ENCODE data around the gene MDP1.
A peak's percentile ranks its signal among the peaks of the same experiment; 100 is the strongest.

MDP1 gene

GRCh38 chr14:24179294-24179960 lies 36.4 kb downstream of the MDP1 start:
- DNase-seq = no peak

- DNase-seq = no peak
Measured at GRCh38 chr14:24178399-24179178, 37.3 kb downstream of the MDP1 start.

- DNase-seq = no peak
Measured at GRCh38 chr14:24177891-24178290, 38.0 kb downstream of the MDP1 start.

- DNase-seq = no peak
Measured at GRCh38 chr14:24177041-24177825, 38.6 kb downstream of the MDP1 start.

DNA sequence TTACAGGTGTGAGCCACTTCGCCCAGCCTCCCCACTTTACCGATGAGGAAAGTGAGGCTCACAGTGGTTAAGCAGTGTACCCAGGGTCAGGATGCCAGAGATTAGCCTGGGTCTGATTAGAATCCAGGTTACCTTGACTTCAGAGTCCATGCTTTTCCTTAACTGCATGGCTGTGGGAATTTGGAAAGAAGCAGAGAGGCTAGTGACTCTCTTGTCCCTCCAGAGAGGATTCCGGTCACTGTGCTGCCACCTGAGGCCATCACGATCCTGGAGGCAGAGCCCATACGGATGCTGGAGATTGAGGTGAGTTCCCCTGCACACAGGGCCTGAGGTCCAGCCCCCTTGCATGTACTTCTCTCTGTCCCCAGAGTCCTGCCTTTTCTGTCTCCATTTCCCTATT lies 39.3 kb downstream of the MDP1 start:
- no peak for DNase-seq

GRCh38 chr14:24172871-24173281 lies 43.0 kb downstream of the MDP1 start:
- no peak for DNase-seq

- DNase-seq = no peak
Measured at GRCh38 chr14:24172261-24172860, 43.5 kb downstream of the MDP1 start.

DNA sequence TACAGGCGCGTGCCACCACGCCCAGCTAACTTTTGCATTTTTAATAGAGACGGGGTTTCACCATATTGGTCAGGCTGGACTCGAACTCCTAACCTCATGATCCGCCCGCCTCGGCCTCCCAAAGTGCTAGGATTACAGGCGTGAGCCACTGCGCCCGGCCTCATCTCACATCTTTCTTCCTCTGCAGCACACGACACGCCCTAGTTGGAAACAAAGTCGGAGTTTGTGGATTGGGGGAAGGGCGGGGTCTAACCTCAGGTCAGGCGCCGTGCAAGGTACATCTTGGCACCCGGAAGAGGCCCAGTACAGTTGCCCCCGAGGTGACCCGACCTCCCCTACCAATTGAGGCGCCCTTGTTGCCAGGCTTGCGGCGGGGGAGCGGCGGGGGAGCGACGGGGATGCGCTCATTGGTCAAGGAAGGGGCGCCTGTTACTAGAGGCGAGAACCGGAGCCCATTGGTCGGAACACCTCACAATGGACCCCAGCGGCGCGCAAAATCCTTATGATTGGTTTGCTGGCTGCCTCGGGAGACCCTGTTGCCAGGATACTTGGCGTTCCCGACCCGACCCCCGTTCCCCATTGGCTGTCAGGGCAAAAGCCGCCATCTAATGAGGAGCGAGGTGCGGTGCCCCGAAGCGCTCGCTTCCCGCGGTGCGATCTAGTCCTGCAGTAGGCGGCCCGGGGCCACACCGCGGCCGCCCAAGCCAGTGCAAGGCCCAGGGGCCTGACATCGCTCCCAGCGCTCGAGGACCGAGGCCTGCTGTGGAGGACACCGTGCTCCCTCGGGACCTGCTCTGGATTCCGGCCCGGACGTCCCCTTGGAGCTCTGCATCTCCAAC lies 44.2 kb downstream of the MDP1 start, which contains the start of gene REC8:
Gene REC8, plus strand, starts transcription at position 659 of the 839 bp plus-strand sequence. CDS start 473 bp downstream, outside the sequence.
- DNase-seq = peak; percentile 75

DNA sequence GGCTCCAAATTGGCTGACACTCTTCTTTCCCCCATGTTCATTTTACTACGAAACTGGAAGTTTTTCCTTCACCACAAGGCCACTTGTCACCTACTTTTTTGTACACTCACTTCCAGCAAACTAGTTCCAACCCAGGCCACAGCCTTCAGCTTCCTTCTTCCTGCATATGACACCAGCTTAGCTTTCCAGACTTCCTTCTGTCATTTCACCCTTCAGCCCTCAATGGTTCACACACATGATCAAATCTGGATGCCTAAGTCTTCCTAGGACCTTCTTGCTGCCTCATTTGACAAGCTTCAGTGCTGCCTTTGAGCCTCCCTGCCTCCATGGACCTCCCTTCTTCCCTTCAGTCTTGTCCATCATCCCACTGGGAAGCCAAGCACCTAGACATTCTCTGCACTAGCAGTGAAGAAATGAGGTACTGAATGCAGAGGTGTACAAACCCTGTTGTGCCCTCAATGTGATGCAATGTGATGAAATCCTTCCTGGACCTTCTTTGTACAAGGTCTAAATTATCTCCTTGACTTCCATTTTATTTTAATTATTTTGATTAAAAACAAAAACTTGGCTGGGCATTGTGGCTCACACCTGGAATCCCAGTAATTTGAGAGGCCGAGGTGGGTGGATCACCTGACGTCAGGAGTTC lies 48.3 kb downstream of the MDP1 start:
- DNase-seq = no peak

DNA sequence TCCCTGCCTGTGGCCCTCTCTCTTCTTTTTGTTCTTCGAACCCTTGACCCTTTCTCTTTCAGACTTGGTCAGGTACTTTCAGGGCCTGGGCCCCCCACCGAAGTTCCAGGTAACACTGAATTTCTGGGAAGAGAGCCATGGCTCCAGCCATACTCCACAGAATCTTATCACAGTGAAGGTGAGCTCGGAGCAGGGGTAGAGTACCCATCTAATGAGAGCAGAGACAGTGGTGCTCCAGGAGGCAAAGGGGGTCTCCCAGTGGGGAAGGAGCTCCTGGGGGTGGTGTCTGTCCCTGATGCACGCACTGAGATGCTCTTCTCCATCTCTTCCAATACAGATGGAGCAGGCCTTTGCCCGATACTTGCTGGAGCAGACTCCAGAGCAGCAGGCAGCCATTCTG lies 50.1 kb downstream of the MDP1 start:
- no peak for DNase-seq

DNA sequence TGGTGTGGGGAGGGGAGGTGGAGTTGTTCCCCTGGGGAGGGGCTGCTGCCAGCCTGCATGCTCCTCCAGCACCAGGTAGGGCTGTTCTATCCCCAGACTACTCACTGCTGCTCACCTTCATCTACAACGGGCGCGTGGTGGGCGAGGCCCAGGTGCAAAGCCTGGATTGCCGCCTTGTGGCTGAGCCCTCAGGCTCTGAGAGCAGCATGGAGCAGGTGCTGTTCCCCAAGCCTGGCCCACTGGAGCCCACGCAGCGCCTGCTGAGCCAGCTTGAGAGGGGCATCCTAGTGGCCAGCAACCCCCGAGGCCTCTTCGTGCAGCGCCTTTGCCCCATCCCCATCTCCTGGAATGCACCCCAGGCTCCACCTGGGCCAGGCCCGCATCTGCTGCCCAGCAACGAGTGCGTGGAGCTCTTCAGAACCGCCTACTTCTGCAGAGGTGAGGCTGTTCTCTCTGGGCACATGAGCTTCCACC lies 51.3 kb downstream of the MDP1 start:
- no peak for DNase-seq
